Spinal cord (tissue), 10 donors: ENCODE measurements around the gene CHAF1B. TPM values are rescaled to one million over a fixed set of nuclear protein-coding genes. Genes with fewer than 3 reads are reported as not detected.
"Not testable (repeated sequence)": the region's sequence is repeated elsewhere in the genome, so short reads cannot be mapped to it uniquely, and the experiment has no call there.

Experiments used
- DNase-seq, 6 donors: peaks; one replicate each; pipeline versions ENCODE4 v3.0.0 to v3.0.0-alpha.2; 2013 to 2015; ENCODE audit warnings: low spot score in 6 of 6, low read depth in 4 of 6
- H3K27ac ChIP-seq: one replicate; pipeline ENCODE4 v1.5.1; 2013; ENCODE audit warnings: low read depth, low read length, control low read depth
- H3K27me3 ChIP-seq: one replicate; pipeline ENCODE4 v1.6.1; 2013; ENCODE audit warnings: low read length; ENCODE audit not compliant: control insufficient read depth, insufficient read depth
- H3K36me3 ChIP-seq: one replicate; pipeline ENCODE4 v1.6.1; 2013; ENCODE audit warnings: low read length; ENCODE audit not compliant: control insufficient read depth, insufficient read depth
- H3K4me1 ChIP-seq: one replicate; pipeline ENCODE4 v1.6.1; 2013; ENCODE audit warnings: low read length; ENCODE audit not compliant: control insufficient read depth, insufficient read depth
- H3K4me3 ChIP-seq: one replicate; pipeline ENCODE4 v1.5.1; 2013; ENCODE audit warnings: low read depth, low read length, control low read depth
- H3K9me3 ChIP-seq: one replicate; pipeline ENCODE4 v1.6.1; 2013; ENCODE audit warnings: low read length; ENCODE audit not compliant: control insufficient read depth, insufficient read depth
- WGBS: methylation state at CpG from one replicate; pipeline ENCODE4 v1.1.5; 2013; ENCODE audit warnings: missing lambda C conversion rate; ENCODE audit not compliant: insufficient coverage; 5-methylcytosine and 5-hydroxymethylcytosine counted together
- polyA plus RNA-seq, 2 donors: library from polyadenylated mRNA; unstranded; fragments of 120-200 nt; gene quantifications; one replicate each; pipeline ENCODE4 v1.2.1, GENCODE V29; 2013; ENCODE audit not compliant: insufficient read length in 2 of 2
- total RNA-seq, 2 donors: library from RNA; depleted of rRNA in 1 of 2; stranded (reverse); fragments of 120-200 nt in 1 of 2; fragments of >200 nt in 1 of 2; gene quantifications; one replicate each; pipeline versions ENCODE4 v1.2.3 to v1.2.4, GENCODE V29; 2013 to 2014
- donor health status: healthy.

CHAF1B gene
- total and polyA plus RNA-seq, 4 donors: 2.6 to 6.9 (median 4.8) TPM

- peak overlapping the region; percentile 53 for H3K4me3 ChIP-seq
- WGBS: 2% methylated on average over 4 of the region's 8 CpGs
- H3K27ac ChIP-seq: no peak overlapping the region
- H3K4me1 ChIP-seq: peaks cover 14% of the 10 kb centered on the region
- peaks cover 3% of the 10 kb centered on the region for H3K36me3 ChIP-seq
- DNase-seq: no peak
- H3K27me3 ChIP-seq: no peaks in the 10 kb centered on the region
- no peaks in the 10 kb centered on the region for H3K9me3 ChIP-seq
Observed at GRCh38 chr21:36384885-36385232, 333 bp upstream of the CHAF1B start.

GRCh38 chr21:36386031-36386642 lies 945 bp downstream of the CHAF1B start:
- no peaks in the 10 kb centered on the region for H3K9me3 ChIP-seq
- peaks cover 14% of the 10 kb centered on the region for H3K4me1 ChIP-seq
- H3K36me3 ChIP-seq: peaks cover 7% of the 10 kb centered on the region
- H3K27me3 ChIP-seq: no peaks in the 10 kb centered on the region
- H3K27ac ChIP-seq: no peak overlapping the region
- DNase-seq: no peak
- 59% methylated on average over 14 of the region's 21 CpGs for WGBS
- peak overlapping the region; percentile 53 for H3K4me3 ChIP-seq

GRCh38 chr21:36388096-36388495 lies 2.9 kb downstream of the CHAF1B start:
- no peak overlapping the region for H3K4me3 ChIP-seq
- 87% methylated on average over 5 of the region's 6 CpGs for WGBS
- no peak overlapping the region for H3K27ac ChIP-seq
- no peaks in the 10 kb centered on the region for H3K27me3 ChIP-seq
- peaks cover 14% of the 10 kb centered on the region for H3K4me1 ChIP-seq
- no peaks in the 10 kb centered on the region for H3K9me3 ChIP-seq
- peak in 1 of 6 donors; percentile 70 for DNase-seq
- peaks cover 16% of the 10 kb centered on the region for H3K36me3 ChIP-seq

GRCh38 chr21:36388835-36389234 lies 3.6 kb downstream of the CHAF1B start:
- no peak overlapping the region for H3K27ac ChIP-seq
- 31% methylated on average over 10 of the region's 10 CpGs for WGBS
- DNase-seq: peak in 2 of 6 donors; percentile 35 to 55

GRCh38 chr21:36391649-36392048 lies 6.5 kb downstream of the CHAF1B start:
- no CpG with 5 or more reads among the region's 6 CpGs for WGBS
- H3K4me1 ChIP-seq, H3K9me3 ChIP-seq, H3K27me3 ChIP-seq, H3K27ac ChIP-seq, DNase-seq, H3K4me3 ChIP-seq: not testable (repeated sequence)
- peaks cover 25% of the 10 kb centered on the region for H3K36me3 ChIP-seq

More at GRCh38 chr21:36388835-36389234, 3.6 kb downstream of the CHAF1B start:
- Histone ChIP-seq H3K4me1 (peaks cover 14% of the 10 kb centered on the region), H3K4me3 (no peak overlapping the region), H3K9me3 (no peaks in the 10 kb centered on the region), H3K36me3 (peaks cover 17% of the 10 kb centered on the region), H3K27me3 (no peaks in the 10 kb centered on the region)

GRCh38 chr21:36395353-36396111 lies 10.3 kb downstream of the CHAF1B start:
- 75% methylated on average over 2 of the region's 6 CpGs for WGBS
- peaks cover 26% of the 10 kb centered on the region for H3K36me3 ChIP-seq
- H3K27me3 ChIP-seq: no peaks in the 10 kb centered on the region

GRCh38 chr21:36396325-36396724 lies 11.1 kb downstream of the CHAF1B start:
- no peaks in the 10 kb centered on the region for H3K4me1 ChIP-seq
- H3K4me3 ChIP-seq: no peak overlapping the region
- WGBS: 100% methylated on average over 2 of the region's 3 CpGs
- H3K9me3 ChIP-seq: no peaks in the 10 kb centered on the region
- DNase-seq: no peak
- no peak overlapping the region for H3K27ac ChIP-seq
- H3K27me3 ChIP-seq: no peaks in the 10 kb centered on the region
- H3K36me3 ChIP-seq: peaks cover 25% of the 10 kb centered on the region

More at GRCh38 chr21:36395353-36396111, 10.3 kb downstream of the CHAF1B start:
- Histone ChIP-seq H3K4me1 (no peaks in the 10 kb centered on the region), H3K4me3 (no peak overlapping the region), H3K9me3 (no peaks in the 10 kb centered on the region), H3K27ac (no peak overlapping the region)
- DNase-seq: no peak

GRCh38 chr21:36396971-36397370 lies 11.8 kb downstream of the CHAF1B start:
- Histone ChIP-seq H3K36me3 (peaks cover 25% of the 10 kb centered on the region), H3K9me3 (no peaks in the 10 kb centered on the region), H3K4me3 (no peak overlapping the region), H3K4me1 (no peaks in the 10 kb centered on the region), H3K27ac (no peak overlapping the region), H3K27me3 (no peaks in the 10 kb centered on the region)
- 90% methylated on average over 3 of the region's 4 CpGs for WGBS
- DNase-seq: no peak

- no peak overlapping the region for H3K4me3 ChIP-seq
- no peak overlapping the region for H3K27ac ChIP-seq
- no peaks in the 10 kb centered on the region for H3K9me3 ChIP-seq
- H3K27me3 ChIP-seq: no peaks in the 10 kb centered on the region
- H3K4me1 ChIP-seq: no peaks in the 10 kb centered on the region
- peaks cover 23% of the 10 kb centered on the region for H3K36me3 ChIP-seq
- 80% methylated on average over 1 of the region's 5 CpGs for WGBS
- no peak for DNase-seq
Observed at GRCh38 chr21:36397606-36398005, 12.4 kb downstream of the CHAF1B start.

GRCh38 chr21:36399736-36400135 lies 14.5 kb downstream of the CHAF1B start:
- peaks cover 11% of the 10 kb centered on the region for H3K36me3 ChIP-seq
- not testable (repeated sequence) for H3K4me3 ChIP-seq, H3K4me1 ChIP-seq, DNase-seq, H3K27me3 ChIP-seq, H3K9me3 ChIP-seq, H3K27ac ChIP-seq
- WGBS: 99% methylated on average over 7 of the region's 9 CpGs
